ENCODE data around the gene PLXND1.

Gene PLXND1

DNA sequence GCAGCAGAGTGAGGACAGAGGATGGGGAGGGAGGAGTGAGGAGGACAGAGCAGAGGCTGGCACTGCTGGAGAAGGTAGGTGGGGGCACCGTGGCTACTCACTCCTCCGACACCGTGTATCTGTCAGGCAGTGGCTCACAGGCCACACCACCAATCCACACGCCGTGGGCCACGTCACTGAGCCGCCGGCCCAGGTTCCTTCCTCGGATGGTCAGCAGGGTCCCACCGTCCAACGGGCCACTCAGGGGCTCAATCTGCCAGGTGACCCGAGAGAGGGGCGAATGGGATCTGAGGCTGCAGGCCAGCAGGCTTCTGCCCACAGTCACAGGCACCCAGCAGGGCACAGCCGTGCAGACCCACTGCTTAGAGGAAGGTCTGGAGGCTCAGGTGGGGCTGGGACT, 33.0 kb downstream of the PLXND1 start:
- Histone ChIP-seq H3K9ac (ENCODE audit: insufficient read length, low read depth) (peak overlapping the region; percentile 71), H3K27me3 (ENCODE audit: insufficient read depth, insufficient read length) (no peaks in the 10 kb centered on the region), H3K4me1 (ENCODE audit: insufficient read depth, insufficient read length) (peaks cover 33% of the 10 kb centered on the region), H3K36me3 (ENCODE audit: insufficient read depth, insufficient read length, low read length) (peaks cover 99% of the 10 kb centered on the region), H3K4me3 (ENCODE audit: insufficient read length, low read depth) (no peak overlapping the region), H3K9me3 (ENCODE audit: insufficient read depth, low read length) (no peaks in the 10 kb centered on the region)
- no peak for DNase-seq (ENCODE audit: low read depth, low spot score)
- TF ChIP-seq YY1 (IDR thresholded peaks at IDR 0.05; ENCODE audit: insufficient read depth, insufficient read length), result no peak
- no peak for TF ChIP-seq SUZ12 (IDR thresholded peaks at IDR 0.05; ENCODE audit: extremely low read depth, insufficient read depth, insufficient read length)
- TF ChIP-seq ZNF274 (IDR thresholded peaks at IDR 0.05; ENCODE audit: low read depth, low read length), result no peak

- Histone ChIP-seq H3K9me3 (ENCODE audit: insufficient read depth, low read length) (no peaks in the 10 kb centered on the region), H3K4me1 (ENCODE audit: insufficient read depth, insufficient read length) (peaks cover 30% of the 10 kb centered on the region), H3K4me3 (ENCODE audit: insufficient read length, low read depth) (no peak overlapping the region), H3K27me3 (ENCODE audit: insufficient read depth, insufficient read length) (no peaks in the 10 kb centered on the region), H3K9ac (ENCODE audit: insufficient read length, low read depth) (no peak overlapping the region), H3K36me3 (ENCODE audit: insufficient read depth, insufficient read length, low read length) (peaks cover 99% of the 10 kb centered on the region)
- TF ChIP-seq SUZ12 (IDR thresholded peaks at IDR 0.05; ENCODE audit: extremely low read depth, insufficient read depth, insufficient read length) (no peak), ZNF274 (IDR thresholded peaks at IDR 0.05; ENCODE audit: low read depth, low read length) (no peak), YY1 (IDR thresholded peaks at IDR 0.05; ENCODE audit: insufficient read depth, insufficient read length) (no peak)
- no peak for DNase-seq (ENCODE audit: low read depth, low spot score)
Measured at GRCh38 chr3:129572603-129573002, 33.9 kb downstream of the PLXND1 start.

DNA sequence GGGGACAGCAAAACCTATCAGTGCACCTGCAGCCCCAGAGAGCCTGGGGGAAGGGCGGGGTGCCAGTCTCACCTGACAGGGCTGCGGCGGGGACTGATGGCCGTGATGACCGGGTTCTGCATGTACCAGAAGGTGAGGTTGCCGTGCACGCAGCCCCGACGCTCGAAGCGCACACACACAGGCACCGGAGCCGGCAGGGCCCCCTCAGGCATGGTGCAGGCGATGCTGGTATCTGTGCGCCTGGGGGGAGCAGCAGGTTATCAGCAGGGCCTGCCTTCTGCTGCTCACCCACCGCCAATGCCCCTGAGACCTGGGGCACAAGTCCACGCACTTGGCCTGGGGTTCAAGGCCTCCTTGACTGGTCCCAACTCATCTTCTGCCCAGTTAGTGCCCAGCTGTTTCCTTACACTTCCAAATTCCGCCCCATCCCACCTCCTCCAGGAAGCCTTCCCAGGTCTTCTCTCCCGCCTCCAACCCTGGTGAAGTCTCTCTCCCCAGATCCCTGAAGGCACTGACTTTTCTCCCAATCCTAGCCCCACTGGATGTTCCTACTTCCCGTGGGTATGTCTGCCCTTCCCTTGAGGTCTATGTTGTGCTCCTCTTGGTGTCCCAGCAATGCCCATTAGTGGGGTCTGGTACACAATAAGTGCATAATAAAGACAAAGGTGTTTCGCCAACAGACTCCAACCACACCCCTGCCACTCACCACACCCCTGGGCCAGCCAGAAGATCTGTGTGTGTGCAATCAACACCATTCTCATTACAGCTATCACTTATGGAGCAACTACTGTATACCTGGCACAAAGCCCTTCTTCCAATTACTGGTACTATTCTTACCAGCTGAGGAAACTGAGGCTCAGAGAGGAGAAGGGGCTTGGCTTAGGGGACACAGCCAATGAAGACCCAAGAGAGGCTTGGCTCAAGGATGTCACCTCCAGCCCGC, 34.6 kb downstream of the PLXND1 start:
- H3K4me3 ChIP-seq (ENCODE audit: insufficient read length, low read depth), result no peak overlapping the region
- DNase-seq (ENCODE audit: low read depth, low spot score), result no peak
- TF ChIP-seq YY1 (IDR thresholded peaks at IDR 0.05; ENCODE audit: insufficient read depth, insufficient read length) (no peak), ZNF274 (IDR thresholded peaks at IDR 0.05; ENCODE audit: low read depth, low read length) (no peak), SUZ12 (IDR thresholded peaks at IDR 0.05; ENCODE audit: extremely low read depth, insufficient read depth, insufficient read length) (no peak)
- peaks cover 28% of the 10 kb centered on the region for H3K4me1 ChIP-seq (ENCODE audit: insufficient read depth, insufficient read length)
- H3K9me3 ChIP-seq (ENCODE audit: insufficient read depth, low read length), result no peaks in the 10 kb centered on the region
- no peaks in the 10 kb centered on the region for H3K27me3 ChIP-seq (ENCODE audit: insufficient read depth, insufficient read length)
- no peak overlapping the region for H3K9ac ChIP-seq (ENCODE audit: insufficient read length, low read depth)
- H3K36me3 ChIP-seq (ENCODE audit: insufficient read depth, insufficient read length, low read length), result peaks cover 99% of the 10 kb centered on the region

- Histone ChIP-seq H3K4me1 (ENCODE audit: insufficient read depth, insufficient read length) (peaks cover 14% of the 10 kb centered on the region), H3K36me3 (ENCODE audit: insufficient read depth, insufficient read length, low read length) (peaks cover 100% of the 10 kb centered on the region), H3K9ac (ENCODE audit: insufficient read length, low read depth) (no peak overlapping the region), H3K9me3 (ENCODE audit: insufficient read depth, low read length) (no peaks in the 10 kb centered on the region), H3K4me3 (ENCODE audit: insufficient read length, low read depth) (no peak overlapping the region), H3K27me3 (ENCODE audit: insufficient read depth, insufficient read length) (no peaks in the 10 kb centered on the region)
- TF ChIP-seq SUZ12 (IDR thresholded peaks at IDR 0.05; ENCODE audit: extremely low read depth, insufficient read depth, insufficient read length) (no peak), YY1 (IDR thresholded peaks at IDR 0.05; ENCODE audit: insufficient read depth, insufficient read length) (no peak), ZNF274 (IDR thresholded peaks at IDR 0.05; ENCODE audit: low read depth, low read length) (no peak)
- no peak for DNase-seq (ENCODE audit: low read depth, low spot score)
Measured at GRCh38 chr3:129569856-129570255, 36.6 kb downstream of the PLXND1 start.

- Histone ChIP-seq H3K36me3 (ENCODE audit: insufficient read depth, insufficient read length, low read length) (peaks cover 100% of the 10 kb centered on the region), H3K9me3 (ENCODE audit: insufficient read depth, low read length) (no peaks in the 10 kb centered on the region), H3K27me3 (ENCODE audit: insufficient read depth, insufficient read length) (no peaks in the 10 kb centered on the region), H3K9ac (ENCODE audit: insufficient read length, low read depth) (no peak overlapping the region), H3K4me3 (ENCODE audit: insufficient read length, low read depth) (no peak overlapping the region), H3K4me1 (ENCODE audit: insufficient read depth, insufficient read length) (peaks cover 6% of the 10 kb centered on the region)
- TF ChIP-seq ZNF274 (IDR thresholded peaks at IDR 0.05; ENCODE audit: low read depth, low read length), result no peak
- no peak for TF ChIP-seq YY1 (IDR thresholded peaks at IDR 0.05; ENCODE audit: insufficient read depth, insufficient read length)
- TF ChIP-seq SUZ12 (IDR thresholded peaks at IDR 0.05; ENCODE audit: extremely low read depth, insufficient read depth, insufficient read length), result no peak
- DNase-seq (ENCODE audit: low read depth, low spot score), result no peak
Measured at GRCh38 chr3:129567939-129568338, 38.5 kb downstream of the PLXND1 start.

GRCh38 chr3:129567176-129567705, 39.2 kb downstream of the PLXND1 start:
- DNase-seq (ENCODE audit: low read depth, low spot score), result no peak

DNA sequence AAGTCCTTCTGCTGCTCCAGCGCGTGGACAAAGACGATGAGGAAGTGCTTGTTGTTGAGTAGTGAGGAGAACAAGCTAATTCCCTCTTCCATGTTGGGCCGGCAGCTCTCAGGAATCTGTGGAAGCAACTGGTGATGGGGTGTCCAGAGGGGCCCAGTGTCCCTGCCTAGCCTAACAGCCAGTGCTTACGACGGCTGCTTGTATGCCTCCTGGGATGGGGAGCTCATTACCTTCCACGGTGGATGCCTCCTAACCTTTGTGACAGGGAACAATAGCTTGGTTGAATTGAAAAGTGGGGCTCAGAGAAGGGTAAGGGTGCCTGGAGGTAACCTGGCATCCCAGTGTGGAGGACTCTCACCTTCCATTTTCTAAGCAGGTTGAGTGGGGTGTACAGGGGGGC, 40.6 kb downstream of the PLXND1 start:
- Histone ChIP-seq H3K4me3 (ENCODE audit: insufficient read length, low read depth) (no peak overlapping the region), H3K9ac (ENCODE audit: insufficient read length, low read depth) (no peak overlapping the region), H3K27me3 (ENCODE audit: insufficient read depth, insufficient read length) (no peaks in the 10 kb centered on the region), H3K36me3 (ENCODE audit: insufficient read depth, insufficient read length, low read length) (peaks cover 99% of the 10 kb centered on the region), H3K4me1 (ENCODE audit: insufficient read depth, insufficient read length) (peaks cover 16% of the 10 kb centered on the region), H3K9me3 (ENCODE audit: insufficient read depth, low read length) (no peaks in the 10 kb centered on the region)
- no peak for DNase-seq (ENCODE audit: low read depth, low spot score)
- TF ChIP-seq YY1 (IDR thresholded peaks at IDR 0.05; ENCODE audit: insufficient read depth, insufficient read length) (no peak), ZNF274 (IDR thresholded peaks at IDR 0.05; ENCODE audit: low read depth, low read length) (no peak), SUZ12 (IDR thresholded peaks at IDR 0.05; ENCODE audit: extremely low read depth, insufficient read depth, insufficient read length) (no peak)

More at GRCh38 chr3:129567176-129567705, 39.2 kb downstream of the PLXND1 start:
- no peak overlapping the region for H3K9ac ChIP-seq (ENCODE audit: insufficient read length, low read depth)
- H3K4me1 ChIP-seq (ENCODE audit: insufficient read depth, insufficient read length), result peaks cover 6% of the 10 kb centered on the region
- no peak overlapping the region for H3K4me3 ChIP-seq (ENCODE audit: insufficient read length, low read depth)
- no peak for TF ChIP-seq ZNF274 (IDR thresholded peaks at IDR 0.05; ENCODE audit: low read depth, low read length)
- no peak for TF ChIP-seq SUZ12 (IDR thresholded peaks at IDR 0.05; ENCODE audit: extremely low read depth, insufficient read depth, insufficient read length)
- TF ChIP-seq YY1 (IDR thresholded peaks at IDR 0.05; ENCODE audit: insufficient read depth, insufficient read length), result no peak
- no peaks in the 10 kb centered on the region for H3K27me3 ChIP-seq (ENCODE audit: insufficient read depth, insufficient read length)
- no peaks in the 10 kb centered on the region for H3K9me3 ChIP-seq (ENCODE audit: insufficient read depth, low read length)
- H3K36me3 ChIP-seq (ENCODE audit: insufficient read depth, insufficient read length, low read length), result peaks cover 100% of the 10 kb centered on the region

Measured in NT2/D1 (cell line).